HG02870 (cell line): Measurements from ENCODE around the gene CLSTN2.

Source experiments
- ATAC-seq: cut with Tn5 transposase; IDR thresholded peaks from one replicate; pipeline ENCODE4 v1.9.1; 2021; ENCODE audit warnings: mild to moderate bottlenecking, moderate library complexity; ENCODE audit not compliant: unreplicated experiment

CLSTN2 gene

DNA sequence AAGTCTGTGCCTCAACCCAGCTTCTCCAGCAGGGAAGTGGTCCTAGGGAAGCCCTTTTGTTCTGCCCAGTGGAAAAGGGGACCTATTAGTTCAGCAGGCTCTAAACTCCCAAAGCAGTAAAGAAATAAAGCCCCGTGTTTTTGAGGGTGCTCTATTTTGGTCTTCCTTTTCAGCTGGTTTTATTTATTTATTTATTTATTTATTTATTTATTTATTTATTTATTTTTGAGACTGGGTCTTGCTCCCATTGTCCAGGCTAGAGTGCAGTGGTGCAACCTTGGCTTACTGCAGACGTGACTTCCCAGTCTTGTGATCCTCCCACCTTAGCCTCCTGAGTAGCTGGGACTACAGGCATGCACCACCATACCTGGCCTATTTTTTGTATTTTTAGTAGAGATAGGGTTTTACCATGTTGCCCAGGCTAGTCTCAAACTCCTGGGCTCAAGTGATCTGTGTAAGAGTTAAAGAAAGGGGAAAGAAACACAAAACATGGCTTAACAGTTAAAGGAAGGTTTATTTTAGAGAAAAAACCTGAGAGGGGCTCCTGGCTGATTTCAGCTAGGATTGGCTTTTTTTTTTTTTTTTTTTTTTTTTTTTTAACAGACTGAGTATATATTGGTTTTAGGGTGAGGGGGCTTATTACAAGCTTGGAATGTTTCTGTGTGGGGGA, 154.6 kb downstream of the CLSTN2 start:
- no peak for ATAC-seq

DNA sequence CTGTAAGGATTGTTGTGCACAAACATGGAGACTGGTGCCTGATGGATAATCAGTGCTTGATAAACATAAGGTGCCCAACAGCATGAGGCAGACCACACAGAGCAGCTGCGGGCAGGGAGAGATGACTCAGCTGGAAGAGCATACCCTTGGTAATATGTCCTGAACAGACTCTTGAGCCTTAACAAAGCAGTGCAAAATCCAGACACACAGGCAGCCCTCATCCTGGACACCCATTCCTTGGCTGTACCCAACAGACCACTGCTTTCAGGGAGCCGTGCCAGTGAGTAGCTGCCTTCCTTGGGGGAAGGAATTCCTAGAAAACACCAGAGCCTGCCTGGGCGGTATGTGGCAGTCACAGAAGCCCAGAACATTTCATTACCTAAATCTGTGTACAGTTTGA, 156.2 kb downstream of the CLSTN2 start:
- no peak for ATAC-seq

DNA sequence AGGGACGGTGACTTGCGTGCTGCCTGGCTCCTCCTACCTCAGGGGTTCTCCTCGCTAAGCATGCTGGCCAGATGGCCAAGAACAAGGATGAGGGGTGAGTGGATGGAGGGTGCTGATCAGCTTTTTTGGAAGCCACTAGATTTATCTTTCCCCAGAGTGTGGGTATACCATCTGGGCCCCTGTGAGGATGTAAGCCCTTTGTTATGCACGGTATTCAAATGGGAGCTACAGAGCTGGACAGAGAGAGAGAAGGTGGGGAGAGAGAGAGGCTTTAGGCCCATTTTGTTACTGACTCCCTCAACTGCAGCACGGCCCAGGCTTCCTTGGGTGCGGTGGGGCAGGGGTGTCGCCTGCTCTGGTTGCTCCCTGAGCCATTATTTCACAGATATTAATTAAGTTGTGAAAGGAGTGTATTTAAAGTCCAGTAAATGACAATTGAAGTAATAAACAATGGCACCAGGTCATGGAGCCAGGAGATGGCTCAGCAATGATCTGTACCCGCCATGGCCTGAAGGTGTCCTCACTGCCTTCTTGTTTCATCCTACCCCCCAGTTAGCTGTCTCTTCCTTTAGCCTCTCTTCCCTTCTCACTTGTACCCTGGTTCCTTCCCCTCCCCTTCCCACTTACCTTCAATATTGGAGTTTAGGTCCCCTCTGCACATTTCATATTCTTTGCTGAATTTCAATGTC, 158.0 kb downstream of the CLSTN2 start:
- no peak for ATAC-seq

DNA sequence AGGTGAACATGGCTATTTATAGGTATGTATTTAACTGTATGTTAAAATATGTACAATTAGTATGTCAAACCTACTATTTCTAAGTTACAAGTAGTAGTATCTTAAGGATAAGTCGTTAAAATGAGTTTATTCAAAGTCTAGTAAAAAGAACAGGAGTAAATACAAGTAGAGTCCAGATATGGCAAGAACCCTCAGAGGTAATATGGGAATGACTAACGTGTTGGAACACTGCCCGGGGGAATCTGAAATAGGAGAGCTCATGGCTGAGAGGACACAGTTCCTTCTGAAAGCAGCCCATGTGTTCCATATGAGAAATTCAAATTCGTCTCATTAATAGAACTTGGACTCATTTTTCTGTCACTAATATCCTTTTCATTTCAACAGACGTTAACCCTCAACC, 158.8 kb downstream of the CLSTN2 start:
- ATAC-seq: no peak

DNA sequence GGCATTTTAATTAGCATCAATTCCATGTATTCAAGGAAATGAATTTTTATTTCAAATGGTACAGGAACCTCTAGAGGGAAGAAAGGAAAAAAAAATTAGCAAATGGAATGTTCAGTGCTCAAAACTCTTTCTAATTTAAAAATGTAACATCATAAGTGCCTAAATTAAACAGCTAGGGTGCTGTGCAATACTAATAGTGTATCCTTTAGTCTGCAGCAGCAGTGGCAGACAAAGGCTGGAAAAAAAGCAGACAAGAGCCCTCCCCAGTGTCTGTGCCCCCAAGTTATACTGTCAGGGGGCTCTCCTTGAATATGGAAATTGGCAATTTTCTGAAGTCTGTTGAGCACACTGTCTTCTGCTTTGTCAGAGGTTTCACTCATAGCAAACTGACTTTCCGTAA, 159.5 kb downstream of the CLSTN2 start:
- ATAC-seq: no peak

DNA sequence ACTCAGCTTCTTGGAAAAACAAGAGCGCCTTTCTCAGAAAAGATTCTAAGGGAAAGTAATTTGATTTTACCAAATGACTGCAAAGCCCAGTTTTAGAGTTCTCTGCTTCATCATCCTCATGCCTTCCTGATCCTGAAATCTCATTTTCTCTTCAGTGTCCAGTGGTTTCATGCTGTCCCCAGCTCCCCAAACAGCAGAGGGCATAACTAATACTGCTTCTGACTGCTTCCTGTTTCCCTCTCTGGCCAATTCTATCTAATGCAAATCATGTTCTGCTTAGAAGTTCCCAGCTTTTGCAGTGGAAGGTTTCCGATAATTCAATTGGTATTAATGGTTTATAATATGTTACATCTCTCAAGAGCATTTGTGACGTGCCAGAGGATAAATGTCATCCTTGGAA, 161.1 kb downstream of the CLSTN2 start:
- ATAC-seq: no peak

DNA sequence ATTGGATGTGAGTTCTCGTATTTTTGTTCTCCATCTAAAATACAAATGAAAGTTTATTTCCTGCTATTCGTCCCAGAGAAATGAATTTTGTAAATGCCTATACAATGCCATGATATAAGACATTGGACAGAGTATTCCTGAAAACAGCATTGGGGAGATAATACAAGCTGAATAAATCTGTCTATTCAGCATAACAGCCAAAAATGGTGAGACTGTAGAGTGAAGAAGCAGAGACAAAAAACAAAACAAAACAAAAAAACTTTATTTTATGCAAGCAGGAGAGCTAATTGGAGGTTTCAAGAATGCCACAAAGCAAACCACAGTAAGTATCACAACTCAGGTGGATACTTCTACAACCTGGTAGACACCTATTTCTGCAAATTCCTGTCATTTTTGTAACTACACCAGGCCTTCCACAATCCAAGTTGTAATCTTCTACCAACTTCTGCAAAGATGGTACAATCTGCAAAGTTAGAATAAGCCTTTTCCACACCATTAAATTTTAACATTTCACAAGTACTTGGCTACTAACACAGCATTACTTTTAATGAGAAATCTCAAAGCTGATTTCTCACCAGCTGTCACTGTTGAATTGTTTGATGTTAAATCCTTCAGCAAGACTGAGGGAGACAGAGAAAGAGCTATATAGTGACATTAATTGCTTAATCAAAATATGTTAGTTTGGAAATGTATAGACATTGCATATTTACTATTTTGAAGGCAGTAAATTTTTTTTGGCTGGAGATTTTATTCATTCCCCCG, 163.1 kb downstream of the CLSTN2 start:
- no peak for ATAC-seq

DNA sequence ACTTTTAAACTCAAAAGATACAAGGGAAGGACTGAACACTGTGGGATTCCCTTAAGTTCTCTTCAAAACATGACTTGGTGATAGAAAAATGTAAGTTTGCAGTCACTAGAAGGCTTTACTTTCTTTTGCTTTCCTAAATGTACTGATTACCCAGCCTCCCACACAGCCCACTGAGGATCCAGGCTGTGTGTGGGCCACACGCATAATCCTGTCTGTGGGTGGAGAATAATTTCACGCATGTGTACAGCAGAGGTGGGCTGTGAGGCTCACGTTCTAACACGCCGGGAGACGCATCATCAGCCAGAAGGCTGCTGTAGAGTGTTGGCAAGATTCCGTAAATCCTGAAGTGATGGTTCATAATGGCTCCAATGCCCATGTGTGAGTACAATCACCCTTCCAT, 165.5 kb downstream of the CLSTN2 start:
- no peak for ATAC-seq

DNA sequence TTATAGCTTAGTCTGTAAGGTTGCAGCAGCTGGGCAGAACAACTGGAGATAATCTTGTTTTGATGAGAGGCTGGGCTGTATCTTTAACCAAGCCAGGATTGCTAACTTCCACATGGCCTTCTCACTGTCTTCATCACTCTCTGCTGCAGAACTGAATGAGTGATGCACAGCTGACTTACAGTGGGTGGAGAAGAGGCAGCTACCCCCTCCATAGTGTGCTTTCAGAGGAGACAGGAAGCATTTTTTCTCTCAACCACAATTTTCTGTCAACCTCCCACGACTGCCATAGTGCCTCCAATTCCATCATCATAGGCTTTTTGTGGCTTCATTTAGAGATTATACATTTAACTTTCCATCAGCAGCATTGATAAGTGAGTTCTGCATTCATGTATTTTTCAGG, 168.2 kb downstream of the CLSTN2 start:
- no peak for ATAC-seq

DNA sequence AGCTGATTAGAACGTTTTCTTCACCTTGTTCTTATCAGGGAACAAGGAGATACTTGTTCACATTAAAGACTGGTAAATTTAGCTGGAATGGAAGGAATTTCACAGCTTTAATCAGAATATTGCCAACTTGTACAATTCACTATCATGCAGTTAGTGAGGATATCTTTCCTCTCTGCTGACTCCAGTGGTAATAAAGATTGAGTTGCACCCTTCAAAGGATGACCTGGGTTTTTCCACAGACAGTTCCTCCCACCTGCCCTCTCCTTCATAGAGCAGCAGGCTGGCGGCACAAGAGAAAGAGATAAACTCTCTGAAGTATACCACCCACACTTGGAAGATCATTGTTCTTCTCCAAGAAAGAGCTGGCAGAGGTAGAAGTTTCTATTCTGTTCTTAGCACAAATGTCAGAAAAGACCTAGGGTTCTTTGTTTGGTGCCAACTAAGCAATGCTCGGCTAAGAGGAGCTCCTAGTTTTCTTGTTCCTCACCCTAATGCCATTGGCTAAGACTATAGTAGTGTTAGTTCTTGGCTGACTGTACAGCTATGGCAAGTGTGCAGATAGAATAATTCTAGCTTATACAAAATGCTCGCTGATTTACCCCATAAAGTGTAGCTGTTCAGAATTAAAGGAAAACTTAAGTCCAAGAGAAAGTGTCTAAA, 169.1 kb downstream of the CLSTN2 start:
- ATAC-seq: no peak

DNA sequence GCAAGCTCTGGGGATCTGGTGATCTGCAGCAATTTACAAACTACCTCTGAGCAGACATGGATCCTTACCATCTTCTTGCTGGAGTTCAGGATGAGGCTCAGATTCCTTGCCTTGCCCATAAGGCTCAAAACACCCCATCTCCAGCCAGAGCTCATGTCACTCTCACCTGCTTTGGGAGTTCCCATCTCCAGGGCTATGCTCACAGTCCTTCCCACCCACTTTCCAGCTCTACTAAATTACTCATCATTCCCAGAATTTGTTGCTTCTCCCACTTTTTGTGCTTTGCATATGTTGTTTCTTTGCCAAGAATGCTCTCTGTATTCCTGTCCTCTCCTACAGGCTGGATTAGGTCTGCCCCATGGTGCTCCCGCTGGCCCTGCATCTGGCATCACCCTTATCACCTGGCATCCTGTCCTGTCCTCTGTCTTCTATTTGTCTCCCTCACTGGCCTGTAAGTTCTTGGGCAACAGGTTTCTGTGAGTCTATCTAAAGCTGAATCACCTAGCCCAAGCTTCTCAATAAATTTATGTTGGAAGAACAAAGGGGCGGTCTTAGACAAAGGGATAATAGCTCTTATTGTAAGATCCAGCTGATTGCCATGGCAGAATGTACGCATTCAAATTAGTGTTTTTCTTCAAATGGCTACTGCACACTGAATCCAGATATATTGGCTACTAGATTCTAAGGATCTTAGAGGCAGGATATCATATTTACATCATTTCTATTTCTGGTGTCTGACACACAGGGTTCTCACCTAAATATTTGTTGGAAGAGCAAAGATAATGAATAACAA, 179.2 kb downstream of the CLSTN2 start:
- ATAC-seq: no peak

DNA sequence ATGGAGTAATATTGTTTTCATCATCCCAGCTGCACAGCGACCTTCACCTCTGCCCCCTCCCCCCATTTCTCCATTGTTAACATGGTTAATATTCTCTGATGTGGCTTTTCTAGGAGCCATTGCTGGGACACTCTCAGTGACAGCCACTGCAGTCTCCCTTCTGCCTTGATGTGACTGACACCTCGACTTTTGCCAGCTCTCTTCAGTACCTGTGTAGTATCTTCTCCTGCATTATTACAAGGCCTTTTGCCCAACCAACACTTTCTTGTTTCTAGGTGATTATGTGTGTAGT, 179.8 kb downstream of the CLSTN2 start:
- no peak for ATAC-seq

DNA sequence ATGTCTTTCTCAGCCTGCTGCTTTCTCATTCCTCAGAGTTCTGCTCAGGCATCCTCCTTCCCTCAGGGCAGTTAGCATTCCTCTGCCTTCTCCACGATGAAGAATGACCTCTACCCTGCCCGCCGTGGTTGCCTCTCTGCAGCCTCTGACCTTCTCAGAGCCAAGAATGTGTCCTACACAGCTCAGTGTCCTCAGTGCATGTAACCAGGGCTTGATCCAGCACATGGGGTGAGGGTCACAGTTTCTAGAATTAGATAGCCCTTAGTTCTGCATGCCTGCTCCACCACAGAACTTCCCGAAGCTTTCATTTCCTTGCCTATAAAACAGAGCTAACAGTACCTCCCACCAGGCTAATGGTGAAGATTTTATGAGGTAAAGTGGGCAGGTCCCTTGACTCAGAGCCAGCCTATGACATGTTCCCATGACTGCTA, 182.1 kb downstream of the CLSTN2 start:
- ATAC-seq: no peak

DNA sequence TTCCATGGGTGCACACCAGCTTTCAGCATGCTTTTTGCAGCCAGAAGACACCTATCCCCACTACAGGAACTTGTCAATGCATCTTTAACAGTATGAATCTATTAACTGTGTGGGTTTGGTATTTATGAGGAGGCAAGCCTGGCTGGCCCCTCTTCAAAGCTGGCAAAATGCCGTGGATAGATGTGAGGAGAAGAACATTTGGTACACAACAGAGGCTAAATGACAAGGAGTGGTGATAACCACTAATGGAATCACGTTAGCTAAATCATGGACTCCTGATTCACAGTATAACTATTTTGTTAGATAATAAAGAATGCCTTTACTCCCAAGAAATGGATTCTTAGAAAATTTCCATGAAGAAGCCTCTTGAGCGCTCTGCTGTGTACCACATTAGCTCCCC, 187.2 kb downstream of the CLSTN2 start:
- ATAC-seq: no peak

DNA sequence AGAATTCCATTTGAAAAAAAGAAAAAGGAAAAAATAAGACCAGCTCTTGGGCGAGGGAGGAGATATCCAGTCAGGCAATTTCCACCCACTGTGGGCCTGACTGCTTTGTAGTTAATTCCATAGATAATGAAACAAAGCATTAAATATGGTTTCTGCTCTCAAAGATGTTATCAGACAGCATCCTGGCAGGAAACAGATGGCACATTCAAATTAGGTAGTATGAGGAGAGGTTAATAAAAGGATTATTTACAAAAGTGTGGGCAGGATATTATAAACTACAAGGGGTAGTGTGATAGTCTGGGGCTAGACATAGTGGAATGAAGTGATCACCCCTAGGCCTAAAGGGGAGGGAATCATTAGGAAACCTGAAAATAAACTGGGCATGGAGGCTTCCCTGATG, 193.2 kb downstream of the CLSTN2 start:
- no peak for ATAC-seq

DNA sequence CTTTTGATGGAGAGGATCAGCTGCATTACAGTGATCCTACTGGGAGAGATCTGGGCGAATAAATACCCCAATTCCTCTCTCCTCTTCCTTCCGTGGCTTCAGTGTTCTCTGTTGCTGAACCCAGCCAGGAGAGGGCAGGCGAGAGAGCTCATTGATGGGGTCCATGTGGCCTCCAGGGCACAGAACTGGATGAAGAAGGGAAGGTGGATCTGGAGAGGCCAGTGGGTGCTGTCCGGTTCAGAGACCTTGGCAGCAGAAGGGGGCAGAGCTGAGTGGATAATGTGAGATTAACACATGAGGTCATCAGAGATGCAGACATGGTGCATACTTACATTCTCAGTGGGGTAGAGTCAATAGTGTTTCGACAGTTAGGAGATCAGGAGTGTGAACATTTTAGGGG, 193.6 kb downstream of the CLSTN2 start:
- ATAC-seq: peak; percentile 54

DNA sequence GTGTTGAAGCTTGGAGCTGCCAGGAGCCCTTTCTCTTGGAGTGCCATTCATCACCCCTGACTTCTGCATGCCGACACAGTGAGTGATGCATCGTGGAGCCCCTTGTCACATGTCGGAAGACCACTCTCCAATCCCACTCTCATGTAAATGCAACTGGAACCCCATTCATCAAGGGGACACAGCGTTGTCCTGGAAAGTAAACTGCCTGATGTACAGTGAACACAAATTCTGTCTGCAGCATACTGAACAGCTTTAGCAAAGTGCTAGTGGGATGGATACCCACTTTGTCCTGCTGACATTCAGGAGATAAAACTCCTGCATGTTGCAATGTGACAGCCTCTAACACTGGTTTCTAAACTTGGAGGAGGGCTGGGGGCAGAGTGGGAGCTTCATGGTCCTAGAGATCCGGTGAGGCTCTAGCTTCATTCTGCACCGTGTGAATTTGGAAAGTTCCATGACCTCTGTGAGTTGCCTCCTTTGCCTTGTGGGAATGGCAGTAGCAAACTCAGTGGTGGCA, 194.8 kb downstream of the CLSTN2 start:
- ATAC-seq: no peak

DNA sequence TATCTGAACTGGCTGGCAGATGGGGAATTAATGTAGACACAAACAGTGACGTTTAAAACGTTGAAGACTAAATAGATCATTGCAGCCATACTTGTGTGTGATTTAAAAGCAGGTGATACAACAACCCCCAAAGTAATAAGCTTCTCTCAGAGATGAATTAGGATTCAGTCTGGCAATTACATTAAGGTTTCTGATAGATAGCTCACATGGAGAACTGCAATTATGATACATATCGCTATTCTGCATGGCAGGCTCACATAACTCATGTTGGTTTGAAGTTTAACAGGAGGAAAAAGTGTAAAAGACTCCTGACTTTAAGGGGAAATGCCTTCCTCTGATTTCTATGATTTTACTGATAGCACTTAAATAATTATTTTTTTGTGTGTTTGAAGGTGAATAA, 196.9 kb downstream of the CLSTN2 start:
- ATAC-seq: no peak

DNA sequence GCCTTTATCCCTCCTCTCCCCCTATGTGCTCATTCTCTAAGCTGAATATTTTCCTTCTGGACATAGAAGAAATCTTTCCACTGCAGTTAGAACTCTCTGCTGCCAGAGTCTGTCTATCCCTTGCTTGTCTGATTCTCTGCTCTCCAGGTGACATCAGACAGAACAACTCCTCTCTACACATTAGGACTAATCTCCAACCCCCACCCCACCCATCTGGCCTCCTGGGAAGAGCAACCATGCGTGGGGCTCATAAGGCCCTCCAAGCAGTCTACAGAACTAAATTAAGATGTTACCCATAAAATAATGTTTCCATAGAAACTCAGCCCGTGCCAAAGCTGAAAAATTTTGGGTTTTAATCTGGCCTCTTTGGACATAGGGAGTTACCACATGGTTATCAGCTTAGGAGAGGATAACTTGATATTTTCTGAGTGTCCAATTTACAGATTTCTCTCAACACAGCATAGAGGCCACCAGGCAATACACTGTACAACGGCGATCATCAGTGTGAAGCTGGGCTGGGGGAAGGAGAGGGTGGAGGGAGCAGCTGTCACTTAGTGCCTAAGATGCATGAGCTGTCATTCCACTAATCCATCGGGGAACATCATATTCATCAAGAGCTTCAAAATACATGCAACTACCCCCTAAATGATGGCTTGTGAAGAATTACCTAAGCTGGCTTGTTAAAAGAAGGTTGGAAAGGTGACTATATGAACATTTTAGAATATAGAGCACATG, 199.4 kb downstream of the CLSTN2 start:
- no peak for ATAC-seq

DNA sequence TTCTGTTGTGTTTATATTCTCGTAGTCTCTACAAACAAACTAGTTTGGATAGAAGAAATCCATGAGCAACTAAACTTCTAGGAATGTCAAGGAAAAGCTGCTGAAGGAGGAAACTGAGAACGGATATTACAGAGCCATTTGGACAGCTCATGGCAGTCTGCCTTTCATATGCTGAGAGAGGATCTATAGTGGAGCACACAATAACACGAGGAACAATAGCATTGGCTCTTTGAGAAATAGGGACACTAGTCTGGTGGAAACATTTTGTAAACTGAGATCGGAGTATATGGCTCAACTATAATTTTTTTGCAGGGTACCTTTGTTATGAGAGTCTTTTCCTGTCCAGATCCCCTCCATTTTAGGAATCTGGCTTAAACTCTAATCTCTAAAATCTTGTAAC, 200.5 kb downstream of the CLSTN2 start:
- ATAC-seq: no peak
